HT-29 (cell line): ENCODE measurements around the gene LRRC63. TPM values are rescaled to one million over a fixed set of nuclear protein-coding genes. Genes with fewer than 3 reads are reported as not detected.
"Not testable (repeated sequence)": the region's sequence is repeated elsewhere in the genome, so short reads cannot be mapped to it uniquely, and the experiment has no call there.

Source experiments
- DNase-seq: peaks from one replicate; pipeline ENCODE4 v3.0.0-alpha.2; 2015; ENCODE audit warnings: low spot score
- total RNA-seq: library from RNA; depleted of rRNA; stranded (reverse); fragments of >200 nt; shearing (Covaris generic); gene quantifications from 2 replicates; pipeline ENCODE4 v1.2.3, GENCODE V29; 2014; rRNA removed

Gene LRRC63
- total RNA-seq: not detected in 2 replicates

GRCh38 chr13:46211483-46212351 lies at the start of gene LRRC63:
Gene LRRC63, plus strand, starts transcription at chr13:46211928. Its CDS starts 1,107 bp downstream, at chr13:46213035.
- no peak for DNase-seq

DNA sequence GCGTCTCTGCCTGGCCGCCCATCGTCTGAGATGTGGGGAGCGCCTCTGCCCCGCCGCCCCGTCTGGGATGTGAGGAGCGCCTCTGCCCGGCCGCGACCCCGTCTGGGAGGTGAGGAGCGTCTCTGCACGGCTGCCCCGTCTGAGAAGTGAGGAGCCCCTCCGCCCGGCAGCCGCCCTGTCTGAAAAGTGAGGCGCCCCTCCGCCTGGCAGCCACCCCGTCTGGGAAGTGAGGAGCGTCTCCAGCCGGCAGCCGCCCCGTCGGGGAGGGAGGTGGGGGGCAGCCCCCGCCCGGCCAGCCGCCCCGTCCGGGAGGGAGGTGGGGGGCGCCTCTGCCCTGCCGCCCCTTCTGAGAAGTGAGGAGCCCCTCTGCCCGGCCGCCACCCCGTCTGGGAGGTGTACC lies 49.0 kb upstream of the LRRC63 start:
- DNase-seq: not testable (repeated sequence)

- no peak for DNase-seq
These were observed 47.1 kb upstream of the LRRC63 start for GRCh38 chr13:46164661-46165060.

GRCh38 chr13:46165485-46166223 lies 46.1 kb upstream of the LRRC63 start:
- DNase-seq: no peak

DNA sequence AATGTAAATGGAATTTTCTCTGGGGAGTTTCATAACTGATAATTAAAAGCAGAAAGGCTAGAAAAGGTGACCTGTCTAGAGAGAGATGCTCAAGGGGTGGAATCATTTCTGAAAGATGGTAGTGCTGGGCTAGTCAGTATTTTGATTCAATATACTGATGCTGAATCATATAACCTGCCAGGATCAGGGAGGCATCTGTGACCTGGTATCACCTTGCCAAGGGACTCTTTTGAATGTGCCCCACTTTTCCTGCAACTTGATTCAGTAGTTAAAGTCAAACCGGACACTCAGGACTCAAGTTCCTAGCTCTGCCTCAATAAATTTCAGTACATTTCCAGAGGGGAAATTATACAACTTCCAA lies 45.5 kb upstream of the LRRC63 start:
- no peak for DNase-seq

DNA sequence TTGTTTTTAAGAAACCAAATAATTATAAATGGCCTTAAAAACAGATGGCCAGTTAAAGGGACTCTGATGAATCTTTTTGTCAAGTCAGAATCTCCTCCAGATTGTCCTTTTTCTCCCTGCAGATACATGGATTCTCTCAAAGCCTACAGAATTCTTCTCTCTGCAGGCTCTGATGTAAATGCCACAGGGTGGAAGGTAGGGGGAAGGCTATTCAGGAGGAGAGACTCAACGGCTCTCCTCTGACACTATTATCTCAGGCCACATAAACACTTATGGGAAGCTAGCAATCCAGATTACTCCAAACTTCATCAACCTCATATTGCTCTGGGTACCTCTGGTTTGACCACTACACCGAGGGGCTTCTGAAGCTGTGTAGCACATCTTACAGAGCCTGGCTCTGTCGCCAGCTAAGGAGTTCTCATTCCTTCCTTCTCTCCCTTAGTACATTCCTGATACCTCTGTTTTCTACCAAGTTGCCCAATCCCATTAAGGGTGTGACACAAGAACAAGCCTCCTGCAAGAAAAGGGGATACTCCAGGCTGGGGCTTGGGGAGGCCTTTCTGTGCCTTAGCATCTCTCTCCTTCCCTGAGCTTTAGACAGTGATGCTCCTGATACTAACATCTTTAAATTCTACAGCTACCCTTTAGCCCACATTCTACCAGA lies 44.6 kb upstream of the LRRC63 start:
- DNase-seq: no peak

- DNase-seq: no peak
These were observed 43.4 kb upstream of the LRRC63 start for GRCh38 chr13:46168341-46168740.

- DNase-seq: no peak
These were observed 42.9 kb upstream of the LRRC63 start for GRCh38 chr13:46168783-46169182.

DNA sequence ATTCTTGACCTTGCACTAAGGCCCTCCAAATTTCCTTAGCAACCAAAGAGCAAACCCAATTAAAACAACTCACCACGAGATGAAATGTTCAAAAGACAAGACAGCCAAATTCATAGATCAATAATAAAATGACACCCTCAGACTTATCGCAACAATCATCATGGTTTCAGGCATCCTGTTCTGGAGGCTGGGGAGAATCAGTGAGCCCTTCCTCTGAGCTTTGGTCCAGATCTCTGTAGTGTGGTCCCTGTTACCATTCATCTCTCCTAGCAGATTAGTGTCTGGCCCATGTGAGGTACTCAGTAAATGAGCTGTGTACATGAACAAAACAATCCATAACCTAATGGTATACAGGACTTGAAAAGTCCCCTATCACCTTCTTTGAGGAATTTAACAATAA lies 42.0 kb upstream of the LRRC63 start:
- DNase-seq: no peak

DNA sequence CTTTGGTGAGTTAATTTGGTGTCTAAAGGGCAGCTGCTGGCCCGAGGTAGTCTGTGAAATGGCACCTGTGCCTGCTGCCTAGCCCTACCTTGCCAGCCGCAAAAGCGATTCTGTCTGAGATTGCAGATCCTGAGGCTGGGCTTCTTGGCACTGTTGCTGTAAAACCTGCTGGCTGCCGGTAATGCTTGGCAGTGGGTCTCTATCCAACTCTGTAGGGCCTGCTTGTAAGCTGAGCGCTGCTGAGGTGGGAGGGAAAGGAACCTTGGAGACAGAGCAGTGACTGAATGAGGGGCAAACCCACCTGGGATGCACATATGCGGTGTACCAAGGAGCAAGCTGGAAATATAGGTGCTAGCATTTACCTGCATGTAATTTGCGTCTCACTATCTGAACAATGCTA lies 41.5 kb upstream of the LRRC63 start:
- DNase-seq: no peak

GRCh38 chr13:46170687-46171086 lies 41.0 kb upstream of the LRRC63 start:
- DNase-seq: no peak

DNA sequence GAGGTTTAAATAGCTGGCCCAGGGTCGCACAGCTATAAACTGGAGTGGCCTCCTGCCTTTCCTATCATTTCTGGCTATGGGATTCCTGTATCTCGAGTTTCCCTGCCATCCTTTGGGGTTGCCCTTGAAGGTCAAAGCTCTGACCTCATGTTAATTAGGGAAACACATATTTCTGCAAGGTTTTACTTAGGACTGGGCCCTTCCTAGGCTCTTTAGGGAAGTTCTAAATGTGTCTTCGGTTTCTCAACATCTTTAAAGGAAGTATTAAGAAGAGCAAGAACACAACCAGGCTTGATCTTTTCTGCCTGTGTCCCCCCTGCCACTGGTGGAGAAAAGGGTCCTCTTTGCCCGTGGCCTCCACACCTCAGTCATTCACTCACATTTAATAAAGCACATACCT lies 40.5 kb upstream of the LRRC63 start:
- DNase-seq: no peak

GRCh38 chr13:46171739-46172138 lies 40.0 kb upstream of the LRRC63 start:
- DNase-seq: no peak

DNA sequence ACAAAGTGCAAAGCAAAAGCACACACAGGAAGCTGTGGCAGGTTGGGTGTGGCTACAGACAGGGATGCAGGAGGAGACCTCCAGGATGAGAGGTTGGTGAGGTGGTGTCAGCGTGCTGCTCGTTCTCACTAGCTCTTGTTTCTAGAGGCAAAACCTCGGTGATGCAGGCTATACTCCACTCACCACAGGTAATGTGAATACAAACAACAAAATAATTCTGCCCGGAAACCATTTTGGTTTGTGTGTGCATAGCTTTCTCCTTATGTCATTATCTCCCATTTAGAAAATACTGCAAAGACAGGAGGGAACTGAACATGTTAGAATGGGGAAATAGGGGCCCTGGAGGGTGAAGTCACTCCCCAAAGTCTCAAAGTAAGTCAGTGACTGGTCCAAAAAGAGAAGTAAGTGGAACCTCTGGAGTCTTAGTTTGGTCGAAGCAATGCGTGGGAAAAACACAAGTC lies 39.2 kb upstream of the LRRC63 start:
- no peak for DNase-seq

DNA sequence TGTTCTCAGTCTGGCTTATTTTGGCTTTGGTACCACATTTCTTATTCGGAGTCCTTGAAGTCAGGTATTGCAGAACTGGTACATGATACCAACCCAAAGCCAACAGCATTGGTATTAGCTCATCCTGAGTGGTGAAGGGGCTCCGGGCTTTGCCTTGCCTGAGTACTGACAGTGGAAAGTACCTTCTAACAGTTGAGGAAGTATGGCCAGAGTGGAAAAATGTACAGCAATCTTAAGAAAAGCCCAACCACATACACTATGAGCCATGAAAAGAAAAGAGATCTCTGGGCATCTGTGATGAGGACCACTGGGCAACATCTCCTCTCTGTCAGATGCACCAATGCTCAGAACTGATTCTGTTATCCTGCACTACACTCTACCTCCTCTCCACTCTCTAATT lies 38.1 kb upstream of the LRRC63 start:
- DNase-seq: no peak

GRCh38 chr13:46176756-46177155 lies 35.0 kb upstream of the LRRC63 start:
- DNase-seq: no peak

DNA sequence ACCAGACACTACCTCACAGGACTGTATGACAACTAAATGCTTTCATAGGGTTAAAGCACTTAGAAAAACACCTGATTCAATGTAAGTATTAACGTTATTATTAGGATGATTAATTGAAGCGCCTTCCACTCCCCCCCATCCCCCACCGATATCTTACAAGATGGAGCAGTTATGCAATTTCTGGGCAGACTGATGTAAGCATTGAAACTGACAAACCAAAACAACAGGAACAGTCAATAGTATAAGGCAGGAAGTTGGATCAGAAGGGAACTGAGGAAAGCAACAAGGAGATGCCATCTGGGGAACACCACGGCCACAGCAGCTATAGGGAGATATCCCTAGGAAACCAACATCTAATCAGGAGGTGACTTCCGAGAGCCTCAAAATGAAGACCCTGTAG lies 33.6 kb upstream of the LRRC63 start:
- no peak for DNase-seq

- DNase-seq: no peak
These were observed 32.9 kb upstream of the LRRC63 start for GRCh38 chr13:46178821-46179220.

DNA sequence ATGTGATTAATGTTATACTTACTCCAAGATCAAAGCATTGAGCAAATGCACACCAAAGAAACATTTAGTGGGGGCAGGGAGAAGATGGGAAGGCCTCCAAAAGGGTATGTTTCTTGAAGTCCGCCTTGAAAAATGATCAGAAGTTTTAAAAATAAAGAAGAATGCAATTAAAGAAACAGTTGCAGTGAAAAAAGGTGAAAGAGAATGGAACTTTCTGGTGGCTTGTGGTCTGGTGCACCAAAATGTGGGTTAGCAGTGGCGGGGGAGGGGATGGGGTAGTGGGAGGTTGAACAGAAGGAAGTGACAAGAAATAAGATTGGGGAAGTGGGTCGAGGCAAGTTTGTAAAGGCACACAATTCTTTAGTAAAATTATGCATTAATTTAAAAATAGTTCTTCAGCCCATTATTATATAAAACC lies 32.2 kb upstream of the LRRC63 start:
- no peak for DNase-seq

GRCh38 chr13:46179969-46180763 lies 31.6 kb upstream of the LRRC63 start:
- DNase-seq: no peak

GRCh38 chr13:46181377-46181839 lies 30.3 kb upstream of the LRRC63 start:
- DNase-seq: no peak
